GM19452 (cell line): ENCODE results near the gene SNX9.
"Not testable (repeated sequence)": the region's sequence is repeated elsewhere in the genome, so short reads cannot be mapped to it uniquely, and the experiment has no call there.

Source experiments
- ATAC-seq: cut with Tn5 transposase; IDR thresholded peaks from one replicate; pipeline ENCODE4 v1.9.1; 2021; ENCODE audit not compliant: unreplicated experiment

SNX9 gene

DNA sequence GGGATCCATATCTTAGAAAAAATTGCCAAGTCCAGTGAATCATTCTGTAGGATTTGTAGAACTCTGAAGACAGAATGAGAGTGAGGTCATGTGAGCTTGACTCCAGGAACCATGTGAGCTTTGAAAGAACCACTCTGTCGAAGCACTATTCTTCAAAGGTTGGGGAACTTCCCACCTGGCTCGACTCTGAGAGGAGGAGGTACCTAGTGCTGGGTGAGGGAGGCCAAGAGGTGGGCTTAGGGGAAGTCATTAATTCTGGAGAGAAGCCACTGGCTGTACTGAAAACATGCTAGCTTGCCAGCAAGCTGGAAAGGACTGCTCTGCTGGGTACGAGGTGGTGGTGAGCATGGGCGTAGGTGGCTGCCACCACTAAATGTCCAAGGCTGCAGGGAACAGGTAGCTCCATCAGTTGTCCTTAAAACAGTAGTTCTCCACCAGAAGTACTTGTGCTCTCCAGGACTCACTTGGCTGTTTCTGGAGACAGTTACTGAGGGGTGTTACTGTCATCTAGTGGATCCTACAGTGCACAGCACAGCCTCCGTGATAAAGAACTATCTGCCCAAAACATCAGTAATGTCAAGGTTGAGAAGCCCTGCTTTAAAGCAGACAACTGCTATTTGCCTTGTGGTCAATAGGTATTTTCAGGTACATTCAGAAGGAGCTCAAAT, 124.0 kb downstream of the SNX9 start:
- ATAC-seq: no peak

DNA sequence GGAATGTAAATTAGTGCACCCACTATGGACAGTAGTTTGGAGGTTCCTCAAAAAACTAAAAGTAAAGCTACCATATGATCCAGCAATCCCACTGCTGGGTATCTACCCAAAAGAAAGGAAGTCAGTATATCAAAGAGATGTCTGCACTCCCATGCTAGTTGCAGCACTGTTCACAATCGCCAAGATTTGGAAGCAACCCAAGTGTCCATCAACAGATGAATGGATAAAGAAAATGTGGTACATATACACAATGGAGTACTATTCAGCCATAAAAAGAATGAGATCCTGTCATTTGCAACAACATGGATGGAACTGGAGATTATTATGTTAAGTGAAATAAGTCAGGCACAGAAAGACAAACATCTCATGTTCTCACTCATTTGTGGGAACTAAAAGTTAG, 127.9 kb downstream of the SNX9 start:
- not testable (repeated sequence) for ATAC-seq

DNA sequence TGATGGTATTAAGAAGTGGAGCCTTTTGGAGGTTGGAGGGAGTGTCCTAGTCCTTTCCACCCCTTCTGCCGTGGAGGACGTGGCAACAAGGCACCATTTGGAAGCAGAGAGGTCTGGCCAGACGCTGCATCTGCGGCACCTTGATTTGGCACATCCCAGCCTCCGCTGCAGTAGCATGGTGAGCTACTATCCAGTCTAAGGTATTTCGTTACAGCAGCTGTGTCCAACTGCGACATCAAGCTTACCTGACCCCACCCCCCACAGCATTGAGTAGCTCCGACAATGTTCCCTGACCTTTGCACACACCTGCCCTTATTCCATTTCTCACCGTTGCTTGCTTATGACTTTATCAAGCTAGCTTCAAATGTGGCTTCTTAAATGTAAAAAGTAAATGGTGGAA, 128.8 kb downstream of the SNX9 start:
- ATAC-seq: no peak

DNA sequence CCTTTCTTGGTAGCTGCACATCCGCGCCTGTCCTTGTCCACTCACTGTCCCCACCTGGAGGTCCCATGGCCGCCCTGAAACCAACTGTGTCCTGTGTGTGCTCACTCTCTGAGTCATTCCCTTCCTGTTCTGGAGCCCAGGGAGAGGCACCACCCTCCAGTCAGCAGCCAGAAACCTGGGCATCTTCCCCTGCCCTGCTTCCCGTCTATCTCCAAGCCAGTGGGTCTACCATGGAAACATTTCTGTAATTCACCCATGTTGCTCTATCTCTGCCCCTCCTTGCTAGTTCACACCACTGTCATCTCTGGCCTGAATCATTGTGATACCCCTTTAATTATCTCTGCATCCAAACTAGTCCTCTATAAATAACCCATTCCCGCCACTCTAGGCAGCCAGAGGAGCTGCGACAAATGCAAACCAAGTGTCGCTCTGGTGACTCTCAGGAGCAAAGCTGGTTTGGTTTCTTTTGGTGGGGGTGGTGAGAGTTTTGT, 129.9 kb downstream of the SNX9 start:
- no peak for ATAC-seq

DNA sequence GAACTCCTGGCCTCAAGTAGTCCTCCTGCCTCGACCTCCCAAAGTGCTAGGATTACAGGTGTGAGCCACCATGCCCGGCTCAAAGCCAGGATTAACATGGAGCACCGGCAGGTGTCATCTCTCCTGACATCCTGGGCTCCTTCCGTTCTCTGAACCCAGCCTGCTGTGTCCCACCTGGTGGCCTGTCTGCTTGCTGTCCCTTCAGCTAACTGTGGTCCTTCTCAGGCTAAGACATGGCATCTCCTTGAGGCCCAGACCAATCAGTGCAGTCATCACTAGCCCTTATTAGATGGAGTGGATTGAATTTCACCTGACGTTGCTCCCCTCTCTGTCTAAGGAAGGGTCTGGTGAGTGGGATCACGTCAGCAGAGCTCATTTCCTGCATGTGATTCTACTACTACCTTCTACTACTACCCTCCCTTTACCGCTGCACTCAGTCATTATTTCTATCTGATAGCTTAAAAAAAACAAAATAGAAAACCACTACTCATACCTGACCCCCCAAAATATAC, 130.6 kb downstream of the SNX9 start:
- ATAC-seq: no peak

DNA sequence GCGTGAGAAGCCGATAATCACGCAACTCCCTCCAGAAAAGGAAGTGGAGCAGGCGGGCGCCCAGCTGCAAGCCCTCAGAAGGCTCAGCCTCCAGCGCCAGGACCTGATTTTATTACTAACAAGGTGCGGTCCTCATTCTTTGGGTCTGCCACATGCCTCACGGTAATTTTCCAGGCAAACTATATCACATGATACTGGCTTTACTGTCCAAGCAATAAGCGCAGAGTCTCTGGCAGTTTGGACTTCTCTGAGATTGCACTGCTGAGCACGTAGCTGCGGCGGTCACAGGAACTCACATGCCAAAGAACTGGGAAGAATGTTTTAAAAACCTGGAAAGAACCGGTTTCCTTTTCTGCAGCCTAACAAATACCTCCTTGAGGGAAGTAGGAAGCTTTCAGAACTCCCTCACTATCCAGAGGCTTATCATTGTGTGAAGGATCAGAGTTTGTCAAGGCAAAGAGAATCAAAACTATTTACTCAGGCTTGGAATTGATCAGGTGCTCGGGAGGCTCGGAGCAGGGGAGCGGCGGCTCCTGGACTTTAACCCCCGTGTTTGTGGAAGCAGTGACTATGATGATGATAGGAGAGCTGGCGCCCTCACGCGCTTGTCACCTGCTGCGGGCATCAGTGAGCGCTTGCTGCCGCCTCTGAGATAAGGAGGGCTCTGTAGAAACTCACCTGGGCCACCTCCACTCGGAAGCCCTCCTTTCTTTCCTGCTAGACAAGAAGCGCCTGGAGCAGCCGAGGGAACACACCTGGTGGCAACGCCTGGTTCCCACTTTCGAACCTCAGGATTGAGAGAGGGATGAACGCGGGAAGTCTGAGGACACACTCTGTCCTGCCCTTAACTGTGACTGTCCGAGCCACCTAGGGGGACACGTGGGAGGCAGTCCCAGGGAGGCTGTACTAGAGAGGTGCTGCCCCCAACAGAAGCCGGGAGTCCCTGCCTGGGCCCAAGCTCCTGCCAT, 131.4 kb downstream of the SNX9 start:
- no peak for ATAC-seq

DNA sequence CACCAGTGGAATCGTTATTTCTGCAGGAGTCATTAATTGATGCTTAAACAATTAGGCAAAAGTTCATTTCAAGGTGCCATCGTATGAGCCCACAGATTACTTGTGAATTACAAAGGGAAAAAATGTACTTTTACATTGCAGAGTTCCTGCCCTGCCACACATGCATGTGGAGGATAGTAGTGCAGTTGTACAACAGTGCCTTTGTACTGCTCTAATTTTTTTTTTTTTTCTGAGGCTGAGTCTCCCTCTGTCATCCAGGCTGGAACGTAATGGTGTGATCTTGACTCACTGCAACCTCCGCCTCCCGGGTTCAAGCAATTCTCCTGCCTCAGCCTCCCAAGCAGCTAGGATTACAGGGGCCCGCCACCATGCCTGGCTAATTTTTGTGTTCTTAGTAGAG, 132.6 kb downstream of the SNX9 start:
- ATAC-seq: no peak

DNA sequence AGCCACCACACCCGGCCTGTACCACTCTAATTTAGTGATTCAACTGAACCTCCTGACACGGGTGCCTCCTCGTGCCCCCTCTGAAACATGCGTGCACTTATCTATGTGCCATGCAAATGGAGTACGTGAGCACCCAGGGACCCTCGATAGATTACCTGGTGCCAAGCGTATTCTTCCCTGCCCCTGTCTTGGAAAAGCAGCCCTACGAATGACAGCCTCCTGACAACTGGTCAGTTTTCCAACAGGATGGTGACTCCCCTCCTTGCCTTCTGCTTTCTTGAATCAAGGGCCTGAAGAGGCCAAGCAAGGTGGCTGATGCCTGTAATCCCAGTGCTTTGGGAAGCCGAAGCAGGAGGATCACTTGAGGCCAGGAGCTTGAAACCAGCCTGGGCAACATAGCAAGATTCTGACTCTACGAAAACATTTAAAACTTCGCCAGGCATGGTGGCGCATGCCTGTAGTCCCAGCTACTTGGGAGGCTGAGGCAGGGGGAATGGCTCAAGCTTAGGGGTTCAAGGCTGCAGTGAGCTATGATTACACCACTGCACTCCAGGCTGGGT, 133.2 kb downstream of the SNX9 start:
- no peak for ATAC-seq

DNA sequence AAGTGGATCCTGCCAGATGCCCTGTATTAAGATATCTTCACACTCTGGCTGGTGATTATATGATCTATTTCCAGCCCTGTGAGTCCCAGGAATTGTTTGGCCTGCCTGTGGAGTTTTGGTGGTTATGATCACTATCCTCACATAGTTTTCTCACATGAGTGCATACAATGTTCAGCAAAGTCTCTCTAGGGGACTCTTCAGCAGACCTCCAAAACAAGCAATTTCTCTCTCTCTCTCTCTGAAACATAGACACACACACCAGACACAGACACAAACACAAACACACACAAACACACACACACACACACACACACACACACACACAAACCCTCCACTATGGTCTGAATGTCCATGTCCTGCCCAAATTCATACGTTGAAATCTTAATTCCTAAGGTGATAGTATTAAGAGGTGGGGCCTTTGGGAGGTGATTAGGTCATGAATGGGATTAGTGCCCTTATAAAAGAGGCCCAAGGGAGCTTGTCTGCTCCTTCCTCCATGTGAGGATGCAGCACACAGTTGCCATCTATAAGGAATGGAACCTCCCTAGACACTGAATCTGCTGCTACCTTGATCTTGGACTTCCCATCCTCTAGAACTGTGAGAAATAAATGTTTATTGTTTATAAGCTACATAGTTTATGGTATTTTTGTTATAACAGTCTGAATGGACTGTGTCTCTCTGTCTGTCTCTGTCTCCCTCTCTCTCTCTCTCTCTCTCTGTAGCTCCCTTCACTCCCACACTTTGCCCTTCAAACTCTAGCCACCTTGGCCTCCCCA, 136.6 kb downstream of the SNX9 start:
- no peak for ATAC-seq

DNA sequence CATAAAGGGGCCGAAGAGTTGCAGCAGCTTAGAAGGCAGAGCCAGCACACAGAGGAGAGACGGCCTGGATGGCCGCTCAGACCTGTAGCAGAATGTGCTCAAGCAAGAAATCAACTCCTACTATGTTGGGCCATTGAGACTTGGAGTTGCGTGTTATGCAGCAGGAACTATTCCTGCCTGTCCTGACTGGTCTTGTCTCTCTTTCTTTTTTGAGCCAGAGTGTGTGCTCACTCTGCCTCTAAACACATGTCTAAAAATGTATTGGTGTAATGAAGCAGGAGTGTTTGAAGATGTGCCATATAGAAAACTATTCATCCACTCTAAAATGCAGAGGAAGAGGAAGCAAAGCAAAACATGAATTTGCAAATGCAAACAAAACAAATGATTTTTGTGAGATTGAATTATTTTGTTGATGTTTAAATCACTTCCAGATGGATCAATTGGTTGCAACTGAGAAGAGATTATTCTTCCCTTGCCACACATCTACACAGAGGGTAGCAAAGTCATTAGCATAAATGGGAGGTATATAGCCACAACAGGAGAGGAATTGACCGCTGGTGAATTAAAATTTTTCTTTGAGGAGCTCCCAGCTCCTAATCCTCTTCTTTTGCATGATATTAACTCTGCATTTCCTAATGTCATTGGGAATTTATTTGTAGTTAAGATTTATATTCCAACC, 138.2 kb downstream of the SNX9 start:
- ATAC-seq: no peak

DNA sequence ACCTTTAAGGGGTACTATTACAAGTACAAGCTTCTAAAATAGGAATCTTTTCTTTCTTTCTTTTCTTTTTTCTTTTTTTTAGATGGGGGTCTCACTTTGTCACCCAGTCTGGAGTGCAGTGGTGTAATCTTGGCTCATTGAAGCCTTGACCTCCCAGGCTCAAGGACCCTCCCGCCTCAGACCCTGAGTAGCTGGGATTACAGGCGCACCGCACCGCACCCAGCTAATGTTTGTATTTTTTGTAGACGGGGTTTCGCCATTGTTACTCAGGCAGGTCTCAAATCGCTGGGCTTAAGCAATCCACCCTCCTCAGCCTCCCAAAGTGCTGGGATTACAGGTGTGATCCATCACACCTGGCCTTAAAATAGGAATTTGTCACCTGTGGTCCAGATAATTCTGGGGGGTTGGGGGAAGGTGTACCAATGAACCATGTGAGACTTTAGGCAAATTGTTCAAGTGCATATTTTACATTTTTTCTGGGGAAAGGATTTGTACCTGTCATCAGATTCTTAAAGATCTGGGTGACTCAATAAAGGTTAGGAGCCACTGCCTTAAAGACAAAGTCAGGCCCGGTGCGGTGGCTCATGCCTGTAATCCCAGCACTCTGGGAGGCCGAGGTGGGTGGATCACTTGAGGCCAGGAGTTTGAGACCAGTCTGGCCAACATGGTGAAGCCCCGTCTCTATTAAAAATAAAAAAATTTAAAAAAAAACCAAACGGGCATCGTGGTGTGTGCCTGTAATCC, 139.0 kb downstream of the SNX9 start:
- ATAC-seq: no peak

DNA sequence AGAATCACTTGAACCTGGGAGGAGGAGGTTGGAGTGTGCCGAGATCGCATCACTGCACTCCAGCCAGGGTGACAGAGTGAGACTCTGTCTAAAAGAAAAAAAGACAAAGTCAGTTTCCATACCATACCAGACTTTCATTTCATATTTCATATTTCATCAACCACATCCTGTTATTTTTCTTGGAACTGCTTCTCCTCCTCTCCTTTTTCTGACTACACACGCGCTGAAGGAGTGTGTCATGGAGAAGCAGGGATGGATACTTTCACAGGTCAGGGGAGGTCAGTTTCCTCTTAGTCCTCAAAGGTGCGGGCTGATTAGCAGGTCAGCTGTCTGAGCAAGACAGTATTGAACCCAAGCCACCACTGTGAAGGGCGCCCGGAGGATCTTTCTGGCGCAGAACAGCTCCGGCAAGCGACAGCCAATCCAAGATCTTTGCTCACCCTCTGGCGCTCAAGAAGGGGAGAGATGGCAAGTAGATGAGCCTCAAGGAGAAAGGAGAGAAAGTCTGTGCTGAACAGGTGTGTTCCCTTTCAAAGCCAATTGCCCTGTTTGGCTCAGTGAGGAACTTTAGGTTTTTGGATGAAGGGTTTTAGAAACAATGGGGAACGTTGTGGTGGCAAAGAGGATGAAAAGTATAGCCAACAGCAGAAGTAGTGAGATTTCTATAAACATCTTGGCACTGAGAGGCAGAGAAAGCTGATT, 139.7 kb downstream of the SNX9 start:
- no peak for ATAC-seq

DNA sequence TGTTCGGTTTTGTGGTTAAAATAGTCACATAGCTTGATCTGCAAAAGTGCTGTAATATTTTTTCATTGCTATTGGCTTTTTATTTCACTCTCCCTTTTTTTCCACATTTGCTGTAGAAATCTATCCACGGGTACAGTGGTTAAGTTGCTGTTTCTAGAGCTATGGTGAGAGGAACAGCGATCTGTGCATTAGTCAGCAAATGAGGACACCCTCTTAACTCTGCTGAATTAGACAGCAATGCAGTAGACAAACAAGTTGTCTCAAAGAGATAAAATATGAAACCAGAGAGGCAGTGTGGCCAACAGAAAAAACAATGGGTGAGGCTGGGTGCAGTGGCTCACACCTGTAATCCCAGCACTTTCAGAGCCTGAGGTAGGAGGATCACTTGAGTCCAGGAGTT, 141.1 kb downstream of the SNX9 start:
- ATAC-seq: no peak

DNA sequence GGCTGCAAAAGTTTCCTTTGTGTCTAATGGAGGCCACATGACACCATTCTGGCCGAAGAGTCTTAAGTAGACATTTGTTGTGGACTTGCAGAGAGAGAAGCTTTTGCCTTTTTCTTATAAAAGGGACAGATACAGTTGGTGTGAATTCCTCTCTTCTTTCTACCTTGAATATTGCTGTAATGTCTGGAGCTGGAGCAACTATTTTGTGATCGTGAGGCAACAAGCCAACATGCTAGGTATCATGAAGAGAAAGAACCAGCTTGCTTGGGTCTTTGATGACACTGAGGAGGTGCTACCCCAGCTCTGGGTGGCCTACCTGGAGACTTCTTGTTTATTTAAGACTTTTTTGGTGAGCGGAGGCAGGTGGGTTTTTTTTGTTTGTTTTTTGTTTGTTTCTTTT, 142.3 kb downstream of the SNX9 start:
- ATAC-seq: no peak

DNA sequence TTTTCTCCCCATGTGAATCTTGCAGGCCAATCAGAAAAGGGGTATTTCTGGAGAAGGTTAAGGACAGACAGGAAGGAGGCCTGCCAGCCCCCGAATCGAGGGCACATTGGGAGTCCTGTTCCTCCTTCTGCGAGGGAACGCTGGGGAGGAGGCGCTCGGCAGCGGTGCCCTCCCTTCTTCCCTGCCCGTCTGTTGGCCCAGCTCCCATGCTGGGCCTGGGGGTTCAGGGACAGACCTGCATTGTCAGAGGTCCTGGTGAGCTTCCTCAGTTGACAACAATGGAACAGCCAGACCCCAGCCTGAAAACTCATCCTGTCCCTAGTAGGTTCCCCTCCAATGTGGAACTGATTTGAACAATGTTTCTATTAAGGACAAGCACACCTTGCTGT, 143.5 kb downstream of the SNX9 start:
- ATAC-seq: no peak

DNA sequence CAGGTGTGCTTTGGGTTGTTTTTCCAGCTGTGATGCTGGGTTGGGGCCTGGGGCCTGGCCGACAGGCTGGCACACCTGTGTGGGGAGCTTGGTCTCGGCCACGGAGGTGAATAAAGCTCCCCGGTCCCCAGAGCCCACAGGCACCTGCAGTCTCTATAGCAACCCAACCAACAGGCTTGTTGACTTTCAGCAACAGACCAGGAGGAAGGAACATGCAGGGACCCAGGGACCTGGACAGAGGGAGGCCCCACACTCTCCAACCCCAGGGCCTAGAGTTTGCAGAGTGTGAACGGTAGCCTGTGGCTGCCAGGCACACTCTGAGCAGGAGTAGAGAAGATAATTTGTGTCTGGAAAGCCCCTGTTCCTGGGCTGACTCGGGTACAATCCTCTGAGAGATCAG, 144.0 kb downstream of the SNX9 start:
- ATAC-seq: no peak

DNA sequence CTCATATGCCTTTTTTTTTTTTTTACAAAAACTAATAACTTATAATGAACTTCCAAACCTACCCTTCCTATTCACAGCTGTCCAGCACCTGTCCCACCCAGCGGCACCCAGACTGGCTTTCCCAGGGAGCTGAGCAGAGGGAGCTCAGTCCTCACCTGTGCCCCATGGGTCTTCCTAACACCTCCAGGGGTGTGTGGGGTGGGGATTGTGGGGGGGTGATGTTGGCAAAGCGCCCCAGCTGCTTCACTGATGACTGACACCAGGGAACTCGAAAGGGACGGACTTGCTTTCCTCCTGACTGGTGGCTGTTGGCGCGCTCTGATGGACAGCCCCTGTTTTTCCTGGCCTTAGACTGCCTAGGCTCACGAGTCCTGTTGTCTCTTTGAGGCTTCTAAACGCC, 144.4 kb downstream of the SNX9 start:
- ATAC-seq: no peak

DNA sequence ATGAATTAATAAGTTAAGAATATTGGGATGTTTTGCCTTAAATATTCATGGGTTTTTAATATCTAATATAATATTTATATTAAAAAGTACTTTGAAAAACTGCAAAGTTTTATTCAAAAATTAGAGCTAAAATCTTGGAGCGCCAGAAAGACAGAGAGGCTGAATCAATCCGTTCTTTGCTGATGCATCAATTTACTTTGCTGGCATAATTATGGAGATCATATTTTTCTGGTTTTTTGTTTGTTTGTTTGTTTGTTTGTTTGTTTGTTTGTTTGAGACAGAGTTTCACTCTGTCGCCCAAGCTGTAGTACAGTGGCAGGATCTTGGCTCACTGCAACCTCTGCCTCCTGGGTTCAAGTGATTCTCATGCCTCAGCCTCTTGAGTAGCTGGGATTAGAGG, 149.1 kb downstream of the SNX9 start:
- ATAC-seq: not testable (repeated sequence)

DNA sequence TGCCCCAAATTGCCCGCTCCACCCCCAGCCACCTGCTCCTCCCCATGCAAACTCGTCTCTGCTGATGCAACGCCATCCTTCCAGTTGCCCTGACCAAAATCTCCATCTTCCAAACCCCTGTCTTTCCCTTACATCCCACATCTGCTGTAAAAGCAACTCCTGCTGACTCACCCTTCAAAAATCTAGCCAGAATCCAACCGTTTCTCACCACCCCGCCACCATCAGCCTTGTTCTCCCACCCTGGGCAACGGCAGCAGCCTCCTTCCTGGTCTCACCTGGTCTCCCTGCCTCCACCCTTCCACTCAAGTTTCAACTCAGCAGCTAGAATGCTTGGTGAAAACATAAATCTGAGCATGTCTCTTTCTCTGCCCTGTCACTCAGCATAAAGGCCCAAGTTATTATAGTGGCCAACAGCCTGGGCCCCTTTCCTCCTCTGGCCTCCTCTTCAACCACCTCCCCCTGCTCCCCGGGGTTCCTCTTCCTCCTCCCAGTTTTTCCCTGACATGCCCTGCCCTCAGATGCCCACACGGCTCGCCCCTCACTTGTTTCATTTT, 151.4 kb downstream of the SNX9 start:
- ATAC-seq: no peak
